ENCODE data around the gene ADCY2.

DNA sequence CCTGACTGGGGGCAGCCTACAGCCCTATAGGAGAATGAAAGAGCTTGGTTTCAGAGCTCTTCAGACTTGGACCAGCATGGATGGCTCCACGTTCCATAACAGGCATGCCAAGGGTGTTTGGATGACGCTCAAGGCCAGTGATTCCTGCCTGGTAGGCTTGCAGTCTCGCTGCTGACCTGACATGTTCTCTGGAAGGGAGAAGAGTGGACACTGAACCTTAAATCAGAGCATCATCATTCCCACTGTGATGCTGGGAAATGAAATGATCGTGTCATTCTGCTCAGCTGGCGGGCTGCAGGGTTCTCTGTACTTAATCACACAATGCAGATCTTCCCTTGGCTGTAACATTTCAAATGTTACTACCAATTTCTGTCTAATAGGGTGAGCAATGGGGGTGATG lies 398.0 kb downstream of the ADCY2 start:
- TF ChIP-seq, protein P1, sequence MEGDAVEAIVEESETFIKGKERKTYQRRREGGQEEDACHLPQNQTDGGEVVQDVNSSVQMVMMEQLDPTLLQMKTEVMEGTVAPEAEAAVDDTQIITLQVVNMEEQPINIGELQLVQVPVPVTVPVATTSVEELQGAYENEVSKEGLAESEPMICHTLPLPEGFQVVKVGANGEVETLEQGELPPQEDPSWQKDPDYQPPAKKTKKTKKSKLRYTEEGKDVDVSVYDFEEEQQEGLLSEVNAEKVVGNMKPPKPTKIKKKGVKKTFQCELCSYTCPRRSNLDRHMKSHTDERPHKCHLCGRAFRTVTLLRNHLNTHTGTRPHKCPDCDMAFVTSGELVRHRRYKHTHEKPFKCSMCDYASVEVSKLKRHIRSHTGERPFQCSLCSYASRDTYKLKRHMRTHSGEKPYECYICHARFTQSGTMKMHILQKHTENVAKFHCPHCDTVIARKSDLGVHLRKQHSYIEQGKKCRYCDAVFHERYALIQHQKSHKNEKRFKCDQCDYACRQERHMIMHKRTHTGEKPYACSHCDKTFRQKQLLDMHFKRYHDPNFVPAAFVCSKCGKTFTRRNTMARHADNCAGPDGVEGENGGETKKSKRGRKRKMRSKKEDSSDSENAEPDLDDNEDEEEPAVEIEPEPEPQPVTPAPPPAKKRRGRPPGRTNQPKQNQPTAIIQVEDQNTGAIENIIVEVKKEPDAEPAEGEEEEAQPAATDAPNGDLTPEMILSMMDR (IDR thresholded peaks at IDR 0.05), result no peak
- no peak for TF ChIP-seq CHD2 (IDR thresholded peaks at IDR 0.05; ENCODE audit: low read length, partially characterized antibody)

All from SK-N-SH (cell line).